Lung (tissue), 12 donors: ENCODE results near the gene DCAF4. TPM values are rescaled to one million over a fixed set of nuclear protein-coding genes. Genes with fewer than 3 reads are reported as not detected.

Experiments
- ATAC-seq: fragments of 200-7000 bp; cut with Tn5 transposase; one replicate; pipeline ENCODE4 v1.9.1; 2020; ENCODE audit warnings: moderate number of reproducible peaks; ENCODE audit not compliant: insufficient read depth, low FRiP score
- DNase-seq, 3 donors: peaks; one replicate each; pipeline ENCODE4 v3.0.0-alpha.2; 2013 to 2017
- H3K27ac ChIP-seq, 2 donors: one replicate each; pipeline ENCODE4 v1.5.1; 2013; ENCODE audit warnings: mild to moderate bottlenecking in 2 of 2, moderate library complexity in 2 of 2, control low read depth in 1 of 2, inconsistent platforms in 1 of 2, low read depth in 1 of 2, low read length in 1 of 2
- H3K27me3 ChIP-seq, 3 donors: one replicate each; pipeline ENCODE4 v1.5.1; 2013; ENCODE audit warnings: low read length in 2 of 3; ENCODE audit not compliant: control insufficient read depth in 3 of 3, insufficient read depth in 3 of 3
- H3K36me3 ChIP-seq, 4 donors: one replicate each; pipeline ENCODE4 v1.5.1; 2013; ENCODE audit warnings: low read length in 4 of 4, mild to moderate bottlenecking in 1 of 4, moderate library complexity in 1 of 4; ENCODE audit not compliant: control insufficient read depth in 4 of 4, insufficient read depth in 4 of 4
- H3K4me1 ChIP-seq, 5 donors: one replicate each; pipeline ENCODE4 v1.5.1; 2013; ENCODE audit warnings: low read length in 5 of 5, mild to moderate bottlenecking in 2 of 5, moderate library complexity in 1 of 5; ENCODE audit not compliant: control insufficient read depth in 5 of 5, insufficient read depth in 5 of 5
- H3K4me3 ChIP-seq: one replicate; pipeline ENCODE4 v1.5.1; 2013; ENCODE audit warnings: mild to moderate bottlenecking, control low read depth, moderate library complexity
- H3K9ac ChIP-seq, 2 donors: one replicate each; pipeline ENCODE4 v1.5.1; 2013; ENCODE audit warnings: low read length in 2 of 2, control low read depth in 1 of 2; ENCODE audit not compliant: insufficient read depth in 1 of 2
- H3K9me3 ChIP-seq, 4 donors: one replicate each; pipeline ENCODE4 v1.5.1; 2013; ENCODE audit warnings: low read length in 3 of 4, mild to moderate bottlenecking in 1 of 4, moderate library complexity in 1 of 4; ENCODE audit not compliant: control insufficient read depth in 4 of 4, insufficient read depth in 3 of 4
- WGBS, 2 donors: extraction: QIAGEN DNeasy Blood & Tissue Kit; methylation state at CpG; one replicate each; pipeline ENCODE4 v1.1.7; 2013; 5-methylcytosine and 5-hydroxymethylcytosine counted together
- polyA plus RNA-seq, 2 donors: library from polyadenylated mRNA; stranded (reverse); fragments of 200-250 nt; gene quantifications; one replicate each; pipeline ENCODE4 v1.2.1, GENCODE V29; 2013
- total RNA-seq, 2 donors: library from RNA; depleted of rRNA in 1 of 2; stranded (reverse); fragments of >200 nt in 1 of 2; gene quantifications; one replicate each; pipeline ENCODE4 v1.2.1, GENCODE V29; 2014 to 2021
- TF ChIP-seq, protein P1 (sequence below): IDR thresholded peaks from 2 replicates; pipeline ENCODE4 v1.5.1; 2012; ENCODE audit warnings: mild to moderate bottlenecking; ENCODE audit errors: control extremely low read depth, extremely low read depth
- donor health status: control.
- donor health status: control.
- donor health status: Bipolar disorder and iron deficiency.
- donor health status: healthy.
- donor health status: DM: yes; HTN: yes; CAD: no.

The DCAF4 gene
- total and polyA plus RNA-seq, 4 donors: 5.2 to 13.5 (median 11.2) TPM

DNA sequence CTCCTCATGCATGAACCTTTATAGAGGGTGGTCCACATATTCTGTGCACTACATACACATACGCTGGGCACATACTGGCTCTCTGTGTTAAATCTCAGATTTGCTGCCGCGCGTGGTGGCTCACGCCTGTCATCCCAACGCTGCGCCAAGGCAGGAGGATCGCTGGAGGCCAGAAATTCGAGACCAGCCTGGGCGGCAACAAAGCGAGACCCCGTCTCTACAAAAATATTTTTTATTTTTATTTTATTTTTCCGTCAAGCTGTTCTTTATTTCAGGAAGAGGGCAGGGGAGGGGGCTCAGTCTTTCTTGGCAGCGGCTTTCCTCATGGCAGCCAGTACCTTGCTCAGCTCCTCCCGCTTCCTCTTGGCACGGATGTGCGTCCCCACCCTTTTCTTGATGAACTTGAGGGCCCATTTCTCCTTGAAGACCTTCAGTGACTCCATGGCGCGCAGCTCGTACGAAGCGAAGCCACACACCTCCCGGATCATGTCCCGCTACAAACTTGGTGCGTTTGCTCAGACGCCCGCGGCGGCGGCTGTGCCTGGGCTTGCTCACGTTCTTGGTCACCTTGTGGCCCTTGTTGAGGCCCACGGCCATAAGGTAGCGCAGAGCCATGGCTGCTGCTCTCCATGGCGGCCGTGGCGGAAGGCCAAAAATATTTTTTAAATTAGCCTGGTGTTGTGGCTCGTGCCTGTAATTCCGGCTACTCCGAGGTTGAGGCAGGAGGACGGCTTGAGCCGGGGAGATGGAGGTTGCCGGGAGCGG lies 3.2 kb downstream of the DCAF4 start:
- no peak overlapping the region for H3K27ac ChIP-seq
- no peaks in the 10 kb centered on the region for H3K27me3 ChIP-seq
- no peak overlapping the region for H3K9ac ChIP-seq
- no peaks in the 10 kb centered on the region for H3K36me3 ChIP-seq
- peaks cover 0 to 7% (median 2%) of the 10 kb centered on the region in 5 donors for H3K4me1 ChIP-seq
- no peak overlapping the region for H3K4me3 ChIP-seq
- H3K9me3 ChIP-seq: no peaks in the 10 kb centered on the region
- WGBS, 2 donors: 93 to 95% methylated on average over 43 of the region's 43 CpGs
- DNase-seq (no peak), ATAC-seq (no peak)
- TF ChIP-seq, protein P1, sequence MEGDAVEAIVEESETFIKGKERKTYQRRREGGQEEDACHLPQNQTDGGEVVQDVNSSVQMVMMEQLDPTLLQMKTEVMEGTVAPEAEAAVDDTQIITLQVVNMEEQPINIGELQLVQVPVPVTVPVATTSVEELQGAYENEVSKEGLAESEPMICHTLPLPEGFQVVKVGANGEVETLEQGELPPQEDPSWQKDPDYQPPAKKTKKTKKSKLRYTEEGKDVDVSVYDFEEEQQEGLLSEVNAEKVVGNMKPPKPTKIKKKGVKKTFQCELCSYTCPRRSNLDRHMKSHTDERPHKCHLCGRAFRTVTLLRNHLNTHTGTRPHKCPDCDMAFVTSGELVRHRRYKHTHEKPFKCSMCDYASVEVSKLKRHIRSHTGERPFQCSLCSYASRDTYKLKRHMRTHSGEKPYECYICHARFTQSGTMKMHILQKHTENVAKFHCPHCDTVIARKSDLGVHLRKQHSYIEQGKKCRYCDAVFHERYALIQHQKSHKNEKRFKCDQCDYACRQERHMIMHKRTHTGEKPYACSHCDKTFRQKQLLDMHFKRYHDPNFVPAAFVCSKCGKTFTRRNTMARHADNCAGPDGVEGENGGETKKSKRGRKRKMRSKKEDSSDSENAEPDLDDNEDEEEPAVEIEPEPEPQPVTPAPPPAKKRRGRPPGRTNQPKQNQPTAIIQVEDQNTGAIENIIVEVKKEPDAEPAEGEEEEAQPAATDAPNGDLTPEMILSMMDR: no peak

DNA sequence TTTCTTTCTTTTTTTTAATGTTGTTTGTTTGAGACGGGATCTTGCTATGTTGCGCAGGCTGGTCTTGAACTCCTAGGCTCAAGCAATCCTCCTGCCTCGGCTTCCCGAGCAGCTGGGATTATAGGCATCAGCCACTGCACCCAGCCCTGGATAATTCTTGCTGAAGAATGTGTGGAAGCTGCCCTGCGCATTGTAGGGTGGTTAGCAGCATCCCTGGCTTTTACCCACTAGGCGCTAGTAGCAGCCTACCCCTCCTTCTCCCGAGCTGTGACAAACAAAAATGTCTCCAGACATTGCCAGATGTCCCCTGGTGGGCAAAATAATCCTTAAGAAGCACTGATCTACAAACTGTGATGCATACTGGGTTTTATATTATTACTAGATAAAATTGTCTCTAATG lies 6.6 kb downstream of the DCAF4 start:
- 89 to 98% methylated on average over 7 of the region's 7 CpGs for WGBS, 2 donors
- Histone ChIP-seq H3K9ac (no peak overlapping the region), H3K36me3 (peaks cover 0 to 2% (median 1%) of the 10 kb centered on the region in 4 donors), H3K27ac (no peak overlapping the region), H3K4me3 (no peak overlapping the region), H3K9me3 (no peaks in the 10 kb centered on the region), H3K27me3 (no peaks in the 10 kb centered on the region), H3K4me1 (no peaks in the 10 kb centered on the region)
- TF ChIP-seq, protein P1: no peak
- ATAC-seq: no peak
- no peak for DNase-seq

DNA sequence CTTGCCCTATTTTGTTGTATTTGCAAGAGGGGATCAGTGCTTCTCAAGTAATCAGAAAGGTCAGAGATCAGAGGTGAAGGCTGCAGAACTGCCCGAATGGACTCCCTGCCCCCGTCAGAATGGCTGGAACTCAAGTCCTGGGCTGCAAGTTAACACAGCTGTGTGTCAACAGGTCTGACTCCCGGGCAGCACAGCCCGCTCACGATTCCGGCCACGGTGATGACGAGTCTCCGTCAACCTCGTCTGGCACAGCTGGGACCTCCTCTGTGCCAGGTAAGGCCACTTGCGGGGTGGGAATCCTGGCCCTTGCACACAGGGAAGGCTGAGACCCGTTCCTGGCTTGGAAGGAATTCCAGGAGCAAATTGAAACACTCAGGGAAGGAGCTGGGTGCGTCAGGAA lies 13.4 kb downstream of the DCAF4 start:
- H3K36me3 ChIP-seq: peaks cover 13 to 34% (median 26%) of the 10 kb centered on the region in 4 donors
- H3K9ac ChIP-seq: no peak overlapping the region
- no peak overlapping the region for H3K27ac ChIP-seq
- no peak overlapping the region for H3K4me3 ChIP-seq
- H3K9me3 ChIP-seq: no peaks in the 10 kb centered on the region
- WGBS, 2 donors: 85 to 87% methylated on average over 13 of the region's 13 CpGs
- no peak for ATAC-seq
- DNase-seq: no peak
- no peaks in the 10 kb centered on the region for H3K27me3 ChIP-seq
- H3K4me1 ChIP-seq: no peaks in the 10 kb centered on the region
- TF ChIP-seq, protein P1: no peak
